MCF 10A (cell line): ENCODE results near the gene GRM7. TPM values are rescaled to one million over a fixed set of nuclear protein-coding genes. Genes with fewer than 3 reads are reported as not detected.

Experiments used
- BruUV-seq: library from RNA; stranded (reverse); fragments of 400-500 nt; replicated peaks from 2 replicates; lab custom pipeline; 2021; lab: Mats Ljungman, UMichigan
- CTCF ChIA-PET: fragments of 300-600 bp; sonication (Branson Sonifier 250); formaldehyde crosslinking; extraction: SDS; loops from one replicate; lab custom pipeline; 2021; ENCODE audit warnings: antibody characterized with exemption, inconsistent platforms; lab: Yijun Ruan, JAX
- POLR2A ChIA-PET: fragments of 300-600, 350-650 bp; sonication (Branson Sonifier 250); formaldehyde crosslinking; extraction: SDS; loops from one replicate; lab custom pipeline; 2020; ENCODE audit warnings: antibody characterized with exemption, inconsistent platforms; lab: Yijun Ruan, JAX
- DNase-seq: peaks from one replicate; pipeline ENCODE4 v3.0.0-alpha.2; 2018; ENCODE audit not compliant: unreplicated experiment
- H3K27ac Mint-ChIP-seq: one replicate; pipeline ENCODE4 v1.8.0; 2022; ENCODE audit warnings: mild to moderate bottlenecking, low read depth, mixed read lengths; ENCODE audit not compliant: unreplicated experiment
- H3K27me3 Mint-ChIP-seq: one replicate; pipeline ENCODE4 v1.8.0; 2022; ENCODE audit warnings: mixed read lengths; ENCODE audit not compliant: insufficient read depth, unreplicated experiment
- H3K36me3 Mint-ChIP-seq: one replicate; pipeline ENCODE4 v1.8.0; 2022; ENCODE audit warnings: mild to moderate bottlenecking, moderate library complexity, mixed read lengths; ENCODE audit not compliant: insufficient read depth, unreplicated experiment
- H3K4me1 Mint-ChIP-seq: one replicate; pipeline ENCODE4 v1.8.0; 2022; ENCODE audit warnings: mixed read lengths; ENCODE audit not compliant: insufficient read depth, unreplicated experiment
- H3K4me3 Mint-ChIP-seq: one replicate; pipeline ENCODE4 v1.8.0; 2022; ENCODE audit warnings: mild to moderate bottlenecking, moderate library complexity, mixed read lengths; ENCODE audit not compliant: unreplicated experiment
- H3K9me3 Mint-ChIP-seq: one replicate; pipeline ENCODE4 v1.8.0; 2022; ENCODE audit warnings: mixed read lengths; ENCODE audit not compliant: unreplicated experiment
- intact Hi-C: fragments of 100-400 bp; cut with micrococcal nuclease; formaldehyde crosslinking; loops from 2 replicates; pipeline ENCODE4 v1.14.1; 2022
- total RNA-seq: library from RNA; stranded (reverse); gene quantifications from 2 replicates; pipeline ENCODE4 v1.2.3, GENCODE V29; 2022
- TF ChIP-seq, protein P1 (sequence below): fragments of 200-600 bp; IDR thresholded peaks from one replicate; pipeline ENCODE4 v1.8.0; 2022; ENCODE audit warnings: antibody characterized with exemption, mild to moderate bottlenecking; ENCODE audit not compliant: unreplicated experiment

GRM7 gene
- total RNA-seq, 1 experiment from 2014 or later = not detected

DNA sequence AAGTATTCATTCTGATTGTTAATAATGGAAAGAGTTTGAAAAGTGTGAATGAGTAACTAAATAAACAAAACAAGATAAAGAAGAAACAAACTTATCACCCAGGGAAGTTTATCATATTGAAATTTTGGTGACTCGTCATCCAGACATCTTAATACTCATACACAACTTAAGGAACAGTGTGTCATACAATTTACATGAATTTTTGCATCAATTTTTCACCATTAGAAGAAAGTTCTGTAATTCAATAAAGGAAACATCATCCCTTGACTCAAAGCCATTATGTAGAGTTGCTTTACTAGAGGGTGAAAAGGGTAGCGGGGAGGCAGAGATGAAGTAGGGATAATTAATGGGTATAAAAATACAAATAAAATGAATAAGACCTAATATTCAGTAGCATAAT is 536.2 kb downstream of the GRM7 start:
- no peaks in the 10 kb centered on the region for H3K27me3 Mint-ChIP-seq
- H3K9me3 Mint-ChIP-seq = no peaks in the 10 kb centered on the region
- CTCF ChIA-PET = no interaction called here
- TF ChIP-seq, protein P1, sequence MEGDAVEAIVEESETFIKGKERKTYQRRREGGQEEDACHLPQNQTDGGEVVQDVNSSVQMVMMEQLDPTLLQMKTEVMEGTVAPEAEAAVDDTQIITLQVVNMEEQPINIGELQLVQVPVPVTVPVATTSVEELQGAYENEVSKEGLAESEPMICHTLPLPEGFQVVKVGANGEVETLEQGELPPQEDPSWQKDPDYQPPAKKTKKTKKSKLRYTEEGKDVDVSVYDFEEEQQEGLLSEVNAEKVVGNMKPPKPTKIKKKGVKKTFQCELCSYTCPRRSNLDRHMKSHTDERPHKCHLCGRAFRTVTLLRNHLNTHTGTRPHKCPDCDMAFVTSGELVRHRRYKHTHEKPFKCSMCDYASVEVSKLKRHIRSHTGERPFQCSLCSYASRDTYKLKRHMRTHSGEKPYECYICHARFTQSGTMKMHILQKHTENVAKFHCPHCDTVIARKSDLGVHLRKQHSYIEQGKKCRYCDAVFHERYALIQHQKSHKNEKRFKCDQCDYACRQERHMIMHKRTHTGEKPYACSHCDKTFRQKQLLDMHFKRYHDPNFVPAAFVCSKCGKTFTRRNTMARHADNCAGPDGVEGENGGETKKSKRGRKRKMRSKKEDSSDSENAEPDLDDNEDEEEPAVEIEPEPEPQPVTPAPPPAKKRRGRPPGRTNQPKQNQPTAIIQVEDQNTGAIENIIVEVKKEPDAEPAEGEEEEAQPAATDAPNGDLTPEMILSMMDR = no peak
- no peak overlapping the region for H3K4me3 Mint-ChIP-seq
- H3K27ac Mint-ChIP-seq = no peak overlapping the region
- H3K4me1 Mint-ChIP-seq = no peaks in the 10 kb centered on the region
- DNase-seq = no peak
- no TSS peak for BruUV-seq
- H3K36me3 Mint-ChIP-seq = no peaks in the 10 kb centered on the region
- intact Hi-C loops = no loop called here
- POLR2A ChIA-PET = no interaction called here

- H3K27ac Mint-ChIP-seq = no peak overlapping the region
- no peak for DNase-seq
- H3K36me3 Mint-ChIP-seq = no peaks in the 10 kb centered on the region
- TF ChIP-seq, protein P1 = no peak
- no TSS peak for BruUV-seq
- POLR2A ChIA-PET = no interaction called here
- H3K4me3 Mint-ChIP-seq = no peak overlapping the region
- intact Hi-C loops = loop anchor here (10.0 kb wide), 2 partner anchors 144 to 714 kb away; no protein-coding TSS in a partner anchor
- no peaks in the 10 kb centered on the region for H3K9me3 Mint-ChIP-seq
- H3K4me1 Mint-ChIP-seq = no peaks in the 10 kb centered on the region
- no peaks in the 10 kb centered on the region for H3K27me3 Mint-ChIP-seq
- CTCF ChIA-PET = no interaction called here
These were observed 539.4 kb downstream of the GRM7 start for GRCh38 chr3:7400360-7400759.

- no peaks in the 10 kb centered on the region for H3K27me3 Mint-ChIP-seq
- no peaks in the 10 kb centered on the region for H3K36me3 Mint-ChIP-seq
- CTCF ChIA-PET = interaction anchor here (0.6 kb wide), 1 partner anchor 633 kb away, joined by 3 read pairs; no protein-coding TSS in a partner anchor
- H3K4me3 Mint-ChIP-seq = no peak overlapping the region
- DNase-seq = no peak
- H3K27ac Mint-ChIP-seq = no peak overlapping the region
- no peaks in the 10 kb centered on the region for H3K4me1 Mint-ChIP-seq
- TF ChIP-seq, protein P1 = no peak
- POLR2A ChIA-PET = no interaction called here
- intact Hi-C loops = loop anchor here (10.0 kb wide), 2 partner anchors 143 to 713 kb away; no protein-coding TSS in a partner anchor
- H3K9me3 Mint-ChIP-seq = no peaks in the 10 kb centered on the region
- BruUV-seq = no TSS peak
These were observed 540.5 kb downstream of the GRM7 start for GRCh38 chr3:7401418-7401817.

GRCh38 chr3:7407107-7407506 is 546.2 kb downstream of the GRM7 start:
- Mint-ChIP-seq H3K4me1 (peaks cover 7% of the 10 kb centered on the region), H3K9me3 (no peaks in the 10 kb centered on the region), H3K27ac (no peak overlapping the region), H3K36me3 (no peaks in the 10 kb centered on the region), H3K4me3 (no peak overlapping the region), H3K27me3 (no peaks in the 10 kb centered on the region)
- intact Hi-C loops = loop anchor here (10.0 kb wide), 2 partner anchors 138 to 708 kb away; no protein-coding TSS in a partner anchor
- ChIA-PET POLR2A (no interaction called here), CTCF (interaction anchor here (0.5 to 1.1 kb wide), 7 partner anchors 17 to 694 kb away, joined by 3 to 7 read pairs (median 4); no protein-coding TSS in a partner anchor)
- TF ChIP-seq, protein P1 = no peak
- no TSS peak for BruUV-seq
- DNase-seq = peak; percentile 11
